Caco-2 (cell line): ENCODE results near the gene A1BG. TPM values are rescaled to one million over a fixed set of nuclear protein-coding genes. Genes with fewer than 3 reads are reported as not detected.

ENCODE experiments used
- BruUV-seq: library from RNA; stranded (reverse); fragments of 400-500 nt; replicated peaks from 2 replicates; lab custom pipeline; 2021; lab: Mats Ljungman, UMichigan
- CTCF ChIA-PET: fragments of 300-600 bp; sonication (Branson Sonifier 250); formaldehyde crosslinking; loops from one replicate; lab custom pipeline; 2022; ENCODE audit warnings: antibody characterized with exemption; lab: Charles Lee
- POLR2A ChIA-PET: fragments of 300-600 bp; sonication (Branson Sonifier 250); formaldehyde crosslinking; loops from one replicate; lab custom pipeline; 2022; ENCODE audit warnings: antibody characterized with exemption; lab: Charles Lee
- DNase-seq, 2 experiments: peaks; one replicate each; pipeline versions ENCODE4 v3.0.0 to v3.0.0-alpha.2; 2020 to 2022
- H3K27me3 ChIP-seq: replicated peaks from 2 replicates; pipeline ENCODE4 v1.6.0; 2011; ENCODE audit warnings: low read length; ENCODE audit not compliant: control insufficient read depth, insufficient read depth
- H3K36me3 ChIP-seq: 2 replicates; pipeline ENCODE4 v1.5.1; 2011; ENCODE audit warnings: low read length; ENCODE audit not compliant: control insufficient read depth, insufficient read depth
- H3K4me1 ChIP-seq: fragments of 250-450 bp; sonication (Bioruptor Pico); 2 replicates; pipeline ENCODE4 v1.5.1; 2020; ENCODE audit warnings: mild to moderate bottlenecking
- H3K4me3 ChIP-seq: 2 replicates; pipeline ENCODE4 v1.5.1; 2011; ENCODE audit warnings: low read depth, mild to moderate bottlenecking, control low read depth, low read length
- H3K9me3 ChIP-seq: fragments of 250-450 bp; sonication (Bioruptor Pico); 2 replicates; pipeline ENCODE4 v1.5.1; 2020; ENCODE audit warnings: mild to moderate bottlenecking, moderate library complexity
- H3K27ac Mint-ChIP-seq: one replicate; pipeline ENCODE4 v1.8.0; 2022; ENCODE audit warnings: mixed read lengths; ENCODE audit not compliant: unreplicated experiment
- H3K27me3 Mint-ChIP-seq: one replicate; pipeline ENCODE4 v1.8.0; 2022; ENCODE audit warnings: mixed read lengths; ENCODE audit not compliant: insufficient read depth, unreplicated experiment
- H3K36me3 Mint-ChIP-seq: one replicate; pipeline ENCODE4 v1.8.0; 2022; ENCODE audit warnings: mild to moderate bottlenecking, mixed read lengths; ENCODE audit not compliant: insufficient read depth, unreplicated experiment
- H3K4me1 Mint-ChIP-seq: one replicate; pipeline ENCODE4 v1.8.0; 2022; ENCODE audit warnings: low read depth, mixed read lengths; ENCODE audit not compliant: unreplicated experiment
- H3K4me3 Mint-ChIP-seq: one replicate; pipeline ENCODE4 v1.8.0; 2022; ENCODE audit warnings: mild to moderate bottlenecking, moderate library complexity, mixed read lengths; ENCODE audit not compliant: unreplicated experiment
- H3K9me3 Mint-ChIP-seq: one replicate; pipeline ENCODE4 v1.8.0; 2022; ENCODE audit warnings: mixed read lengths; ENCODE audit not compliant: unreplicated experiment
- intact Hi-C: fragments of 100-400 bp; cut with micrococcal nuclease; formaldehyde crosslinking; loops from one replicate; pipeline ENCODE4 v1.10.0; 2022; ENCODE audit not compliant: unreplicated experiment
- total RNA-seq: library from RNA; stranded (reverse); gene quantifications from 2 replicates; pipeline ENCODE4 v1.2.3, GENCODE V29; 2022
- TF ChIP-seq, protein P1 (sequence below), 2 experiments: fragments of 200-600 bp in 1 of 2; IDR thresholded peaks; 1 replicate in 1 of 2; 2 replicates in 1 of 2; pipeline versions ENCODE4 v1.5.1 to v1.8.0; 2011 to 2022; ENCODE audit warnings: antibody characterized with exemption in 1 of 2, control low read depth in 1 of 2, inconsistent platforms in 1 of 2, low read depth in 1 of 2, low read length in 1 of 2, mild to moderate bottlenecking in 1 of 2, moderate library complexity in 1 of 2; ENCODE audit not compliant: insufficient read depth in 1 of 2, severe bottlenecking in 1 of 2, unreplicated experiment in 1 of 2

A1BG gene
- total RNA-seq, 1 experiment from 2014 or later, result 2.8 TPM

GRCh38 chr19:58334691-58335249, 18.5 kb downstream of the A1BG start:
- H3K27me3 Mint-ChIP-seq, result no peaks in the 10 kb centered on the region
- TF ChIP-seq, protein P1, sequence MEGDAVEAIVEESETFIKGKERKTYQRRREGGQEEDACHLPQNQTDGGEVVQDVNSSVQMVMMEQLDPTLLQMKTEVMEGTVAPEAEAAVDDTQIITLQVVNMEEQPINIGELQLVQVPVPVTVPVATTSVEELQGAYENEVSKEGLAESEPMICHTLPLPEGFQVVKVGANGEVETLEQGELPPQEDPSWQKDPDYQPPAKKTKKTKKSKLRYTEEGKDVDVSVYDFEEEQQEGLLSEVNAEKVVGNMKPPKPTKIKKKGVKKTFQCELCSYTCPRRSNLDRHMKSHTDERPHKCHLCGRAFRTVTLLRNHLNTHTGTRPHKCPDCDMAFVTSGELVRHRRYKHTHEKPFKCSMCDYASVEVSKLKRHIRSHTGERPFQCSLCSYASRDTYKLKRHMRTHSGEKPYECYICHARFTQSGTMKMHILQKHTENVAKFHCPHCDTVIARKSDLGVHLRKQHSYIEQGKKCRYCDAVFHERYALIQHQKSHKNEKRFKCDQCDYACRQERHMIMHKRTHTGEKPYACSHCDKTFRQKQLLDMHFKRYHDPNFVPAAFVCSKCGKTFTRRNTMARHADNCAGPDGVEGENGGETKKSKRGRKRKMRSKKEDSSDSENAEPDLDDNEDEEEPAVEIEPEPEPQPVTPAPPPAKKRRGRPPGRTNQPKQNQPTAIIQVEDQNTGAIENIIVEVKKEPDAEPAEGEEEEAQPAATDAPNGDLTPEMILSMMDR (IDR thresholded peaks at IDR 0.05; ENCODE audit: insufficient read depth in 1 of 2, low read depth in 1 of 2, low read length in 1 of 2, severe bottlenecking in 1 of 2, unreplicated experiment in 1 of 2), result no peak
- H3K9me3 ChIP-seq, result no peaks in the 10 kb centered on the region

DNA sequence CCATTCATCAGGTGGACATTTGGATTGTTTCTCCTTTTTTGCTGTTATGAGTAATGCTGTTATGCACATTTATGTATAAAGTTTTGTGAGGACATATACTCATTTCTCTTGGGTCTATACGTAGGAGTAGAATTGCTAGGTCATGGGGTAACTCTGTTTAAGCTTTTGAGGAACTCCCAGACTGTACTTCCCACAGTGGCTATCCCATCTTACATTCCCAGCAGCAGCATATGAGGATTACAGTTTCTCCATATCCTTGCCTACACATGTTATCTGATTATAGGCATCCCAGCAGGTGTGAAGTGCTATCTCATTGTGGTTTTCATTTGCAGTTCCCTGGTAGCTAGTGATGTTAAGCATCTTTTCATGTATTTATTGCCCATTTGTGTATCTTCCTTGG, 20.6 kb downstream of the A1BG start:
- H3K36me3 ChIP-seq, result no peaks in the 10 kb centered on the region; the same call in 1 of the 2 replicates
- no peak overlapping the region for H3K4me3 ChIP-seq
- Mint-ChIP-seq H3K36me3 (no peaks in the 10 kb centered on the region), H3K4me1 (peaks cover 5% of the 10 kb centered on the region), H3K27me3 (no peaks in the 10 kb centered on the region), H3K4me3 (no peak overlapping the region), H3K9me3 (no peaks in the 10 kb centered on the region), H3K27ac (no peak overlapping the region)
- ChIA-PET POLR2A (no interaction called here), CTCF (no interaction called here)
- BruUV-seq, result no TSS peak
- no peaks in the 10 kb centered on the region for H3K4me1 ChIP-seq
- intact Hi-C loops, result no loop called here
- DNase-seq, result no peak
- H3K9me3 ChIP-seq, result no peaks in the 10 kb centered on the region
- TF ChIP-seq, protein P1 (IDR thresholded peaks at IDR 0.05; ENCODE audit: insufficient read depth in 1 of 2, low read depth in 1 of 2, low read length in 1 of 2, severe bottlenecking in 1 of 2, unreplicated experiment in 1 of 2), result no peak
- H3K27me3 ChIP-seq, result no peaks in the 10 kb centered on the region

More at GRCh38 chr19:58334691-58335249, 18.5 kb downstream of the A1BG start:
- no peak for DNase-seq
- H3K27ac Mint-ChIP-seq, result no peak overlapping the region
- H3K36me3 ChIP-seq, result no peaks in the 10 kb centered on the region; the same call in 1 of the 2 replicates
- POLR2A ChIA-PET, result no interaction called here
- H3K4me3 Mint-ChIP-seq, result no peak overlapping the region
- H3K4me1 Mint-ChIP-seq, result no peaks in the 10 kb centered on the region
- CTCF ChIA-PET, result no interaction called here
- no peaks in the 10 kb centered on the region for H3K36me3 Mint-ChIP-seq
- intact Hi-C loops, result no loop called here
- no peaks in the 10 kb centered on the region for H3K4me1 ChIP-seq
- H3K4me3 ChIP-seq, result no peak overlapping the region
- H3K9me3 Mint-ChIP-seq, result no peaks in the 10 kb centered on the region
- H3K27me3 ChIP-seq, result no peaks in the 10 kb centered on the region
- BruUV-seq, result no TSS peak

- no peak overlapping the region for H3K27ac Mint-ChIP-seq
- ChIA-PET POLR2A (interaction anchor here (0.5 kb wide), 1 partner anchor 21 kb away, joined by 4 read pairs; no protein-coding TSS in a partner anchor), CTCF (no interaction called here)
- no peak for DNase-seq
- peaks cover 5% of the 10 kb centered on the region for H3K4me1 Mint-ChIP-seq
- peaks cover 4% of the 10 kb centered on the region; the same call in 1 of the 2 replicates for H3K4me1 ChIP-seq
- H3K9me3 Mint-ChIP-seq, result no peaks in the 10 kb centered on the region
- H3K27me3 Mint-ChIP-seq, result no peaks in the 10 kb centered on the region
- H3K4me3 ChIP-seq, result no peak overlapping the region
- H3K36me3 Mint-ChIP-seq, result no peaks in the 10 kb centered on the region
- intact Hi-C loops, result no loop called here
- no peaks in the 10 kb centered on the region for H3K36me3 ChIP-seq
- BruUV-seq, result no TSS peak
- no peaks in the 10 kb centered on the region for H3K9me3 ChIP-seq
- no peak overlapping the region for H3K4me3 Mint-ChIP-seq
- no peaks in the 10 kb centered on the region for H3K27me3 ChIP-seq
- TF ChIP-seq, protein P1 (IDR thresholded peaks at IDR 0.05; ENCODE audit: insufficient read depth in 1 of 2, low read depth in 1 of 2, low read length in 1 of 2, severe bottlenecking in 1 of 2, unreplicated experiment in 1 of 2), result no peak
Observed at GRCh38 chr19:58330458-58330857, 22.8 kb downstream of the A1BG start.
